Tracheal epithelial cell (primary cell): ENCODE data around the gene ZNF441. TPM values are rescaled to one million over a fixed set of nuclear protein-coding genes. Genes with fewer than 3 reads are reported as not detected.

Source experiments
- total RNA-seq: library from RNA; depleted of rRNA; stranded (reverse); fragments of >200 nt; gene quantifications from 2 replicates; pipeline ENCODE4 v1.2.1, GENCODE V29; 2014

ZNF441 gene
- 4.6 and 6.4 TPM in 2 replicates for total RNA-seq

GRCh38 chr19:11766597-11767591 is at the start of gene ZNF441:
ZNF441 (plus strand) TSS chr19:11767000; CDS start chr19:11767194, 194 bp downstream.

GRCh38 chr19:11738746-11739620 is 27.8 kb upstream of the ZNF441 start, which contains the start of gene ZNF823:
ZNF823 (minus strand) TSS chr19:11738946; CDS start chr19:11738819, 127 bp downstream.

GRCh38 chr19:11798391-11799330 is 31.9 kb downstream of the ZNF441 start, which contains the start of gene ZNF491:
ZNF491 (plus strand) TSS chr19:11798523; CDS start chr19:11805954, 7,431 bp downstream.

GRCh38 chr19:11814029-11814699 is 47.4 kb downstream of the ZNF441 start, which contains the start of gene ZNF440:
ZNF440 (plus strand) TSS chr19:11814273; CDS start chr19:11814448, 175 bp downstream.

Other genes starting within 250 kb of the ZNF441 start
- 41.2 and 71.0 TPM in 2 replicates for gene ECSIT, start 237.9 kb upstream of the ZNF441 start, total RNA-seq
- gene CNN1, start 228.1 kb upstream of the ZNF441 start, total RNA-seq, result 1.7 TPM in 1 of 2 replicates, not detected in the other
- gene ELOF1, start 207.8 kb upstream of the ZNF441 start, total RNA-seq, result 27.1 and 28.9 TPM in 2 replicates
- gene ACP5, start 189.4 kb upstream of the ZNF441 start, total RNA-seq, result 46.7 and 66.5 TPM in 2 replicates
- 22.6 and 24.6 TPM in 2 replicates for gene ZNF627, start 169.5 kb upstream of the ZNF441 start, total RNA-seq
- 6.4 and 8.7 TPM in 2 replicates for gene ZNF823, start 28.1 kb upstream of the ZNF441 start, total RNA-seq
- 0.72 and 0.85 TPM in 2 replicates for gene ZNF491, start 31.5 kb downstream of the ZNF441 start, total RNA-seq
- 8.4 and 9.6 TPM in 2 replicates for gene ZNF440, start 47.3 kb downstream of the ZNF441 start, total RNA-seq
- 1.3 and 2.4 TPM in 2 replicates for gene ZNF439, start 81.7 kb downstream of the ZNF441 start, total RNA-seq
- gene ZNF69, start 120.8 kb downstream of the ZNF441 start, total RNA-seq, result 0.21 and 7.2 TPM in 2 replicates
- gene ZNF700, start 158.1 kb downstream of the ZNF441 start, total RNA-seq, result 8.2 and 8.5 TPM in 2 replicates
- 0.43 and 1.2 TPM in 2 replicates for gene ZNF763, start 198.0 kb downstream of the ZNF441 start, total RNA-seq